ENCODE measurements around the gene PAXX. TPM values are rescaled to one million over a fixed set of nuclear protein-coding genes. Genes with fewer than 3 reads are reported as not detected.
A peak's percentile ranks its signal among the peaks of the same experiment; 100 is the strongest.

The PAXX gene, protein sequence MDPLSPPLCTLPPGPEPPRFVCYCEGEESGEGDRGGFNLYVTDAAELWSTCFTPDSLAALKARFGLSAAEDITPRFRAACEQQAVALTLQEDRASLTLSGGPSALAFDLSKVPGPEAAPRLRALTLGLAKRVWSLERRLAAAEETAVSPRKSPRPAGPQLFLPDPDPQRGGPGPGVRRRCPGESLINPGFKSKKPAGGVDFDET
- 11.2 to 14.6 TPM (median 13.6 TPM) in 3 replicates for polyA plus RNA-seq
- polyA plus RNA-seq (2011; ENCODE audit: low read depth): 7.8 TPM
- polyA plus RNA-seq (2011; cell fraction: cytosol; rRNA removed): 3.6 and 10.1 TPM in 2 replicates
- 25.9 and 35.5 TPM in 2 replicates for polyA plus RNA-seq (2011; cell fraction: nucleus; rRNA removed)
- polyA plus RNA-seq (2012; ENCODE audit: low replicate concordance): 11.3 and 18.4 TPM in 2 replicates
- 1.1 to 2.7 TPM (median 1.6 TPM) in 3 replicates for polyA minus RNA-seq
- 13.0 TPM for polyA minus RNA-seq (2011; cell fraction: cytosol; rRNA and poly(A)+ RNA removed)
- 3.3 and 4.0 TPM in 2 replicates for polyA minus RNA-seq (2011; cell fraction: nucleus; rRNA and poly(A)+ RNA removed)

DNA sequence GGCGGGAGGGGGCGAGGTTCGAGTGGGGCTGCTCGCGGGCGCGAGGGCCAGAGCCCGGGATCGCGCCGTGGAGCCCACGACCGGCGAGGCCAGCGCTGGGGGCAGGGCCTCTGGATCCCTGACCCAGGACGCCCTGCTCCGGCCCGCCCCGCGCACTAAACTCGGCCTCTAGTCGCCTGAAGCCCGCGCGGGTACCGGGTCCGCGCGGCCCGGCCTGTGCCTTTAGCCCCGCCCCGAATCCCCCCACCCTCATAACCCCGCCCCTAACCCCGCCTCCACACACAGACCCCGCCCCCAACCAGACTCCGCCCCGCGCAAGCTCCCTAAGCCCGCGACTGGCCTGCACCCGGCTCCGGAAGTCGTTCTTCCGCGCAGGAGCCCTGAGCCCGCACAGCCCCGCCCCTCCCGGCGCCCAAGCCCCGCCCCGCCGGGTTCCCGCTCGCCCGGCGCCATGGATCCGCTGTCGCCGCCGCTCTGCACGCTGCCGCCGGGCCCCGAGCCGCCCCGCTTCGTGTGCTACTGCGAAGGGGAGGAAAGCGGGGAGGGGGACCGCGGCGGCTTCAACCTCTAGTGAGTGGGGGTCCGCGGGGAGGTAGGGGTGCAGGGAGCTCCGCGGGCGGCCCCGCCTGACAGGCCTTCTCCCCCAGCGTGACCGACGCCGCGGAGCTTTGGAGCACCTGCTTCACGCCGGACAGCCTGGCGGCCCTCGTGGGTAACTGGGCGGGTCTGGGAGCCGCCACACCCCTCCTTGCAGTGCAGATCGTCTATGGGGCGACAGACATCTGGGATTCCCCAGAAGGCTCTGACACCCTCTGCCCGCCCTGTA, at the start of gene PAXX:
PAXX (plus strand) TSS at position 430 of the 826 bp plus-strand sequence; CDS start at position 452, 22 bp downstream.
- no peak for TF ChIP-seq EZH2 (IDR thresholded peaks at IDR 0.05; ENCODE audit: low read length)
- TF ChIP-seq, protein P1, sequence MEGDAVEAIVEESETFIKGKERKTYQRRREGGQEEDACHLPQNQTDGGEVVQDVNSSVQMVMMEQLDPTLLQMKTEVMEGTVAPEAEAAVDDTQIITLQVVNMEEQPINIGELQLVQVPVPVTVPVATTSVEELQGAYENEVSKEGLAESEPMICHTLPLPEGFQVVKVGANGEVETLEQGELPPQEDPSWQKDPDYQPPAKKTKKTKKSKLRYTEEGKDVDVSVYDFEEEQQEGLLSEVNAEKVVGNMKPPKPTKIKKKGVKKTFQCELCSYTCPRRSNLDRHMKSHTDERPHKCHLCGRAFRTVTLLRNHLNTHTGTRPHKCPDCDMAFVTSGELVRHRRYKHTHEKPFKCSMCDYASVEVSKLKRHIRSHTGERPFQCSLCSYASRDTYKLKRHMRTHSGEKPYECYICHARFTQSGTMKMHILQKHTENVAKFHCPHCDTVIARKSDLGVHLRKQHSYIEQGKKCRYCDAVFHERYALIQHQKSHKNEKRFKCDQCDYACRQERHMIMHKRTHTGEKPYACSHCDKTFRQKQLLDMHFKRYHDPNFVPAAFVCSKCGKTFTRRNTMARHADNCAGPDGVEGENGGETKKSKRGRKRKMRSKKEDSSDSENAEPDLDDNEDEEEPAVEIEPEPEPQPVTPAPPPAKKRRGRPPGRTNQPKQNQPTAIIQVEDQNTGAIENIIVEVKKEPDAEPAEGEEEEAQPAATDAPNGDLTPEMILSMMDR (optimal IDR thresholded peaks at IDR 0.05 in 1 of 3, IDR thresholded peaks at IDR 0.05 in 1 of 3, conservative IDR thresholded peaks at IDR 0.05 in 1 of 3; ENCODE audit: extremely low read depth in 1 of 3, insufficient read depth in 2 of 3, low read length in 3 of 3): no peak
- DNase-seq (ENCODE audit: low read depth, low spot score) (peak; percentile 54), FAIRE-seq (no peak)
- Histone ChIP-seq H3K4me3 (ENCODE audit: control insufficient read depth in 2 of 3, extremely low read depth in 1 of 3, insufficient read depth in 2 of 3, low read depth in 1 of 3, low read length in 3 of 3) (peak within 1 kb of the TSS; percentile 64 to 76 (median 74)), H3K36me3 (ENCODE audit: control insufficient read depth in 2 of 2, extremely low read depth in 1 of 2, insufficient read depth in 2 of 2, low read length in 2 of 2) (peaks cover 0 to 10% of the 10 kb centered on the region in 2 experiments), H3K27ac (ENCODE audit: control insufficient read depth, insufficient read depth, low read length) (peak within 1 kb of the TSS; percentile 31), H2AFZ (ENCODE audit: control insufficient read depth, low read length) (peak within 1 kb of the TSS; percentile 68), H3K79me2 (ENCODE audit: control insufficient read depth, insufficient read depth, low read length) (no peaks in the 10 kb centered on the region), H3K9ac (ENCODE audit: control insufficient read depth, extremely low read depth, insufficient read depth, low read length) (peak within 1 kb of the TSS; percentile 51), H3K4me2 (ENCODE audit: control insufficient read depth, extremely low read depth, insufficient read depth, low read depth, low read length) (peak within 1 kb of the TSS; percentile 93), H4K20me1 (ENCODE audit: control insufficient read depth, extremely low read depth, insufficient read depth, low read length) (peaks cover 3% of the 10 kb centered on the region), H3K4me1 (ENCODE audit: control insufficient read depth, extremely low read depth, insufficient read depth, low read length) (peaks cover 42% of the 10 kb centered on the region), H3K27me3 (ENCODE audit: control insufficient read depth, extremely low read depth, insufficient read depth, low read length) (no peaks in the 10 kb centered on the region), H3K9me1 (ENCODE audit: control insufficient read depth, extremely low read depth, insufficient read depth, low read length) (no peaks in the 10 kb centered on the region), H3K9me3 (ENCODE audit: control insufficient read depth, low read depth, low read length) (no peaks in the 10 kb centered on the region)
- dilution Hi-C loops (cut with MboI; ENCODE audit: extremely low pct_ligation_motif_present, low sequenced_read_pairs): no loop called here

DNA sequence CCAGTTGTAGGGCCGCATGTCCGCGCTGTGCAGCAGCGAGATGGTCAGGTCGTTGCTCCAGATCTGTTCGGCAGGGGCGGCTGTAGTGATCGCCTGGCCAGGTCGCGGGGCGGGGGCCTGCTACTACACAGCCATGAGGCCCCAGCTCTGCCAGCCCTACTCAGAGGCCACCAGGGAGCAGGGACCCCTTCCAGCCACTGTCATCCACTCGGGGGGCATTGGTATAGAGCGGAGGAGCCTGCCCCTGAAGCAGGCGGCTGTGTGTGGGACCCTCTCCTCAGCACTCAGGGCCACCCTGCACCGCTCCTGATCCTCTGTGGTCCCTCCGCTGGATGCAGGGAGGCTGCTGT, 49.4 kb upstream of the PAXX start:
- Histone ChIP-seq H2AFZ (ENCODE audit: control insufficient read depth, low read length) (no peak overlapping the region), H4K20me1 (ENCODE audit: control insufficient read depth, extremely low read depth, insufficient read depth, low read length) (no peaks in the 10 kb centered on the region), H3K4me3 (ENCODE audit: control insufficient read depth in 2 of 3, extremely low read depth in 1 of 3, insufficient read depth in 2 of 3, low read depth in 1 of 3, low read length in 3 of 3) (peak overlapping the region in 2 of 3 experiments; percentile 73 to 87), H3K27ac (ENCODE audit: control insufficient read depth, insufficient read depth, low read length) (no peak overlapping the region), H3K27me3 (ENCODE audit: control insufficient read depth, extremely low read depth, insufficient read depth, low read length) (no peaks in the 10 kb centered on the region), H3K36me3 (ENCODE audit: control insufficient read depth in 2 of 2, extremely low read depth in 1 of 2, insufficient read depth in 2 of 2, low read length in 2 of 2) (peaks cover 15 to 27% of the 10 kb centered on the region in 2 experiments), H3K9ac (ENCODE audit: control insufficient read depth, extremely low read depth, insufficient read depth, low read length) (no peak overlapping the region), H3K4me2 (ENCODE audit: control insufficient read depth, extremely low read depth, insufficient read depth, low read depth, low read length) (peak overlapping the region; percentile 83), H3K9me3 (ENCODE audit: control insufficient read depth, low read depth, low read length) (no peaks in the 10 kb centered on the region), H3K9me1 (ENCODE audit: control insufficient read depth, extremely low read depth, insufficient read depth, low read length) (no peaks in the 10 kb centered on the region), H3K79me2 (ENCODE audit: control insufficient read depth, insufficient read depth, low read length) (peaks cover 31% of the 10 kb centered on the region), H3K4me1 (ENCODE audit: control insufficient read depth, extremely low read depth, insufficient read depth, low read length) (peaks cover 8% of the 10 kb centered on the region)
- DNase-seq (ENCODE audit: low read depth, low spot score): no peak
- no peak for FAIRE-seq
- TF ChIP-seq EZH2 (IDR thresholded peaks at IDR 0.05; ENCODE audit: low read length): no peak
- TF ChIP-seq, protein P1 (optimal IDR thresholded peaks at IDR 0.05 in 1 of 3, IDR thresholded peaks at IDR 0.05 in 1 of 3, conservative IDR thresholded peaks at IDR 0.05 in 1 of 3; ENCODE audit: extremely low read depth in 1 of 3, insufficient read depth in 2 of 3, low read length in 3 of 3): no peak
- dilution Hi-C loops (cut with MboI; ENCODE audit: extremely low pct_ligation_motif_present, low sequenced_read_pairs): loop anchor here (25.0 kb wide), 1 partner anchor 131 kb away; the partner anchor contains the start of gene RABL6
